Muscle of arm (tissue), 12 donors: ENCODE data around the gene ZNF687. TPM values are rescaled to one million over a fixed set of nuclear protein-coding genes. Genes with fewer than 3 reads are reported as not detected.

Experiments
- DNase-seq: peaks from one replicate; pipeline ENCODE4 v3.0.0-alpha.2; 2013
- polyA plus RNA-seq, 12 donors: library from polyadenylated mRNA; unstranded; fragments of 120-200 nt; gene quantifications; one replicate each; pipeline ENCODE4 v1.2.1, GENCODE V29; 2013; ENCODE audit not compliant: insufficient read length in 12 of 12

The ZNF687 gene
- polyA plus RNA-seq, 12 donors, result 9.9 to 27.0 (median 12.3) TPM; not detected in 1

- no peak for DNase-seq
Observed at GRCh38 chr1:151312411-151312810, 30.3 kb downstream of the ZNF687 start.

GRCh38 chr1:151312826-151313225, 30.7 kb downstream of the ZNF687 start:
- no peak for DNase-seq

- no peak for DNase-seq
Observed at GRCh38 chr1:151313501-151313900, 31.4 kb downstream of the ZNF687 start.

GRCh38 chr1:151314137-151314875, 32.2 kb downstream of the ZNF687 start:
- DNase-seq, result peak; percentile 60

GRCh38 chr1:151315565-151316235, 33.6 kb downstream of the ZNF687 start:
- DNase-seq, result no peak

GRCh38 chr1:151318975-151319374, 36.9 kb downstream of the ZNF687 start:
- no peak for DNase-seq

GRCh38 chr1:151324390-151324930, 42.4 kb downstream of the ZNF687 start:
- no peak for DNase-seq

- no peak for DNase-seq
Observed at GRCh38 chr1:151325231-151325630, 43.1 kb downstream of the ZNF687 start.

GRCh38 chr1:151325646-151326429, 43.7 kb downstream of the ZNF687 start:
- DNase-seq, result no peak

GRCh38 chr1:151326619-151327222, 44.6 kb downstream of the ZNF687 start:
- DNase-seq, result peak; percentile 68

- DNase-seq, result peak; percentile 98
Observed at GRCh38 chr1:151327223-151327902, 45.3 kb downstream of the ZNF687 start, which contains the start of gene PI4KB. TSS of gene PI4KB (minus strand) at chr1:151327416. CDS start at chr1:151316481, 10,935 bp downstream.

GRCh38 chr1:151327903-151328674, 46.0 kb downstream of the ZNF687 start:
- DNase-seq, result no peak

- no peak for DNase-seq
Observed at GRCh38 chr1:151334822-151335221, 52.7 kb downstream of the ZNF687 start.

- no peak for DNase-seq
Observed at GRCh38 chr1:151336556-151336955, 54.5 kb downstream of the ZNF687 start.

GRCh38 chr1:151340870-151341754, 59.0 kb downstream of the ZNF687 start:
- DNase-seq, result peak; percentile 76
